Globus pallidus (tissue), 1 donor: ENCODE measurements around the gene LSM11.
"Not testable (repeated sequence)": the region's sequence is repeated elsewhere in the genome, so short reads cannot be mapped to it uniquely, and the experiment has no call there.

Experiments used
- DNase-seq: peaks from one replicate; pipeline ENCODE4 v3.0.0-alpha.2; 2015; ENCODE audit warnings: low spot score

The LSM11 gene

GRCh38 chr5:157743163-157744050, at the start of gene LSM11:
LSM11 (plus strand) TSS chr5:157743712; CDS start chr5:157743751, 39 bp downstream.
- peak; percentile 76 for DNase-seq

GRCh38 chr5:157693816-157694215, 49.7 kb upstream of the LSM11 start:
- DNase-seq: not testable (repeated sequence)

GRCh38 chr5:157696154-157696553, 47.4 kb upstream of the LSM11 start:
- not testable (repeated sequence) for DNase-seq

- DNase-seq: not testable (repeated sequence)
These were observed 44.8 kb upstream of the LSM11 start for GRCh38 chr5:157698674-157699073.

GRCh38 chr5:157703736-157704135, 39.8 kb upstream of the LSM11 start:
- no peak for DNase-seq

GRCh38 chr5:157708866-157709265, 34.6 kb upstream of the LSM11 start:
- DNase-seq: no peak

GRCh38 chr5:157709346-157709745, 34.2 kb upstream of the LSM11 start:
- DNase-seq: no peak

- DNase-seq: no peak
These were observed 33.1 kb upstream of the LSM11 start for GRCh38 chr5:157710431-157710830.

GRCh38 chr5:157710882-157711281, 32.6 kb upstream of the LSM11 start:
- DNase-seq: no peak

- DNase-seq: no peak
These were observed 29.5 kb upstream of the LSM11 start for GRCh38 chr5:157713830-157714595.

GRCh38 chr5:157714596-157714864, 29.0 kb upstream of the LSM11 start:
- no peak for DNase-seq

- peak; percentile 83 for DNase-seq
These were observed 25.0 kb upstream of the LSM11 start for GRCh38 chr5:157718519-157718918.

GRCh38 chr5:157719245-157719644, 24.3 kb upstream of the LSM11 start:
- DNase-seq: no peak

GRCh38 chr5:157721159-157721558, 22.4 kb upstream of the LSM11 start:
- no peak for DNase-seq

GRCh38 chr5:157722895-157723294, 20.6 kb upstream of the LSM11 start:
- DNase-seq: not testable (repeated sequence)

GRCh38 chr5:157726607-157727006, 16.9 kb upstream of the LSM11 start:
- DNase-seq: not testable (repeated sequence)

GRCh38 chr5:157727858-157728257, 15.7 kb upstream of the LSM11 start:
- not testable (repeated sequence) for DNase-seq

GRCh38 chr5:157729858-157730257, 13.7 kb upstream of the LSM11 start:
- DNase-seq: no peak

- DNase-seq: no peak
These were observed 12.6 kb upstream of the LSM11 start for GRCh38 chr5:157730900-157731271.

GRCh38 chr5:157731272-157732129, 12.0 kb upstream of the LSM11 start, which contains the start of gene THG1L:
THG1L (plus strand) TSS chr5:157731420; CDS start chr5:157731441, 21 bp downstream.
- peak; percentile 98 for DNase-seq

- DNase-seq: no peak
These were observed 11.4 kb upstream of the LSM11 start for GRCh38 chr5:157732130-157732514.

- DNase-seq: no peak
These were observed 10.8 kb upstream of the LSM11 start for GRCh38 chr5:157732596-157733262.
